ENCODE measurements around the gene FOXO1.

FOXO1 gene

DNA sequence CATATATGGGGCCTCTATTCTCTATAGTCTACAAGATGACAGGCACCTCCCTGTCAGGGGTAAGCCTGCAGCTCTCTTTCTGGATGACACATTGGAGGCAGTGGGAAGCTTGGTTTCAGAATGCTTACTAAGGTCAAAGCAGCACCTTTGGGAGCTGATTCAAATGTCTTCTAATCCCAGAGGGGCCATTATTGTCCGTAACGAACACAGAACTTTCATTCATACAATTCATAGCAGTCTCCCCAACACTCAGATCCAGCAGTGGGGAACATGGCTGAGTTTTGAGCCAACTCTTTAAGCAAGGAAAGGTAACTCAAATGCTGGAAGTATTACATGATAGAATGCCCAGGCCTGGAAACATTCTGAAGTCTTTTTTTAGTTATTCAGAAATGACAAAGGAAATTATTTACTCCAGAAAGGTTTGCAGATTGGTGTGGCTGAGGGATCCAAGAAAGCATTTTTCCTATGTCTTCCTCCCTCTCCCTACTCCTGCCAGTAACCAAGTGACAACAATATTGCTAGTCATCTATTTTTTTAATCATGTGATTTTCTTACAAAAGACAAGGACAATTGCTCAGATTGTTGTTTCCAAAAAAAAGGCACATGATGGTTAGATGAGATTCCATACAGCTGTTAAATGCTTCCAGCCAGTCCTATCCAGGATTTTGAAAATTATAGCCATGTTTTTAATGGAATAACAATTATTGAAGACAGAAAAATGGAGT, 118.7 kb downstream of the FOXO1 start:
- no peak overlapping the region for H3K4me3 ChIP-seq (replicated peaks in 1 of 2; ENCODE audit: low read depth in 2 of 2, low read length in 2 of 2)
- DNase-seq (ENCODE audit: low read depth in 2 of 2), result peak in 1 of 2 donors; percentile 27
- TF ChIP-seq, protein P1, sequence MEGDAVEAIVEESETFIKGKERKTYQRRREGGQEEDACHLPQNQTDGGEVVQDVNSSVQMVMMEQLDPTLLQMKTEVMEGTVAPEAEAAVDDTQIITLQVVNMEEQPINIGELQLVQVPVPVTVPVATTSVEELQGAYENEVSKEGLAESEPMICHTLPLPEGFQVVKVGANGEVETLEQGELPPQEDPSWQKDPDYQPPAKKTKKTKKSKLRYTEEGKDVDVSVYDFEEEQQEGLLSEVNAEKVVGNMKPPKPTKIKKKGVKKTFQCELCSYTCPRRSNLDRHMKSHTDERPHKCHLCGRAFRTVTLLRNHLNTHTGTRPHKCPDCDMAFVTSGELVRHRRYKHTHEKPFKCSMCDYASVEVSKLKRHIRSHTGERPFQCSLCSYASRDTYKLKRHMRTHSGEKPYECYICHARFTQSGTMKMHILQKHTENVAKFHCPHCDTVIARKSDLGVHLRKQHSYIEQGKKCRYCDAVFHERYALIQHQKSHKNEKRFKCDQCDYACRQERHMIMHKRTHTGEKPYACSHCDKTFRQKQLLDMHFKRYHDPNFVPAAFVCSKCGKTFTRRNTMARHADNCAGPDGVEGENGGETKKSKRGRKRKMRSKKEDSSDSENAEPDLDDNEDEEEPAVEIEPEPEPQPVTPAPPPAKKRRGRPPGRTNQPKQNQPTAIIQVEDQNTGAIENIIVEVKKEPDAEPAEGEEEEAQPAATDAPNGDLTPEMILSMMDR (IDR thresholded peaks at IDR 0.05; ENCODE audit: low read depth, low read length), result no peak

DNA sequence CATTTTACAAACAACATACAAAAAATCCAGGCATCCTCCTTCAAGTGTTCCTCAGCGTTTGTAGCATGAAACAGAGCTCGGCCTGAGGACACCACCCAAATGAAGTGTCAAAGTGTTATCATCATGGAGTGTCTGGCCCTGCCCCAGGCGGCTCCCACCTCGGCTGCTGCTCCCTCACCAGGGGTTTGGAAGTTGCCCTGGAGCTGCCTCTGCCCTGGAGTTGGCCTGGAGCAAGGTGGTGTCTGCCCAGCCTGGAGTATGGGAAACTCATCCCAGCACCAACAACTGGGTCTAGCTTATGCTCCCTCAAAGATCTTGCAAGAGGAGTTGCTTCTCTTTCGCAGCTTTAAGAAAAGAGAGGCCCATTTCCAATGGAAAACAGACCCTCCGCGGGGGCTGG, 120.4 kb downstream of the FOXO1 start:
- TF ChIP-seq, protein P1 (IDR thresholded peaks at IDR 0.05; ENCODE audit: low read depth, low read length), result no peak
- DNase-seq (ENCODE audit: low read depth in 2 of 2), result no peak
- no peak overlapping the region for H3K4me3 ChIP-seq (replicated peaks in 1 of 2; ENCODE audit: low read depth in 2 of 2, low read length in 2 of 2)

DNA sequence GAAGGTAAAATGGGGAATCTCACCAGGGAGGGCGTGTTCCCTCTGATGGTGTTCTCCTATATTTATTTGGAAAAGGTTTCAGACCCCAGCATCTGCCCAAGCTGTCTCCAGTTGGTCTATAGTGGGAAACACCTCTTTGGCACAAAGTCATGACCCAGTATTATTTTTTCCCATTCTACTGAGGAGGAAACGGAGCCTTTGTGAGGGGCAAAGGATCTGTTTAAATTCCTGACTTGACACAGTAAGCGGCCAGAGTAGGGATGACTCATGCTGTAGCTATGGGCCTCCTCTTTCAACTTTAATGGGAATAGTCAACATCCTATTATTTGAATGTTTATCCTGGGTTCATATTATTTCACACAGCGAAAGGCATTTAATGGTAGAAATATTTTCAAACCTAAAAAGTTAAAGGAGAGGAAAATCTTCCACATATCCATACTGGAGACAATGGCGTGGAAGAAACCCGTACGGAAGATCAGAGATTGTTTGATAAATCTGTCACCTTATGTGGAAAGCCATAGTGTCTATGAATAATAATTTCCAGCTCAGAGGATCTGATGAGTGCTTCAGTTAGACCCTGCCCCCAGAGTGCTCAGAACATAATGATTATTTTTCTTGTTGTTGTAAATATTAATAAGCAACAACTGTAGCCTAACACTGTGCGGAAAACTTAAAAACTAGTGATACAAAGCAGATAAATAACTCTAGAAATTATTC, 126.0 kb downstream of the FOXO1 start:
- TF ChIP-seq, protein P1 (IDR thresholded peaks at IDR 0.05; ENCODE audit: low read depth, low read length), result no peak
- H3K4me3 ChIP-seq (replicated peaks in 1 of 2; ENCODE audit: low read depth in 2 of 2, low read length in 2 of 2), result no peak overlapping the region
- peak; percentile 88 to 91 for DNase-seq (ENCODE audit: low read depth in 2 of 2)

DNA sequence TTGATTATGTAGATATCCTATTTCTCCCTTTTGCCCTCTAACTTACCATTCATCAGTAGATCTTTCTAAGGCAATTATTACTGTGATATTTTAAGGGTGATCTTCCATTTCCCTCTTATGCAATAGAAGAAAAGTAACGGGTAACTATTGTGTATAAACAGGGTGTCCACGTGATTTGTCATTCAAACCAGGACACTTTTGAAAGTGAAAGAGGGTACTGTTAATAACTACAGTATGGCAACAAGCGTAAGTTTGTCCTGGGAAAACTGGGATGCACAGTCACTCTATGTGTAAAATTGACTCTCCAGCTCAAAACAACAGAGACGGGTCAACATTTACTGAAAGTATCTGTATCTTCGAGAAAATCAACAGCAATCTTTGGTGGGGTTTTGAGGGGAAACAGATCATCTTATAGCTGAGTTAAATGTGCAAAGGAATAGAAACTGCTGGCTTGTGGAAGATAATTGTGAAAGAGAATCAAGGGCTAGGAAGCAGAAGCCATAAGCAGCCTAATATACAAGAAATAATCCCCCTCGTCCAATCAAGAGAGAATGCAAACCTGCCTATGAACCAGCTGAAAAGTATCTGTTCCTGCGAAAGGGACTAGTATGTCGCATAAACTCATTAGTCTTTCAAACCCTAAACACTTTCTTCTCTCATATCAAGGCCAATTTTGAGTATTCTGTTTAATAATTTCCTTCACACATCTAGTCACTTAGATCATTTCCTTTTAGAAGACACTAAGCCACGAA, 126.7 kb downstream of the FOXO1 start:
- no peak overlapping the region for H3K4me3 ChIP-seq (replicated peaks in 1 of 2; ENCODE audit: low read depth in 2 of 2, low read length in 2 of 2)
- no peak for DNase-seq (ENCODE audit: low read depth in 2 of 2)
- TF ChIP-seq, protein P1 (IDR thresholded peaks at IDR 0.05; ENCODE audit: low read depth, low read length), result no peak

DNA sequence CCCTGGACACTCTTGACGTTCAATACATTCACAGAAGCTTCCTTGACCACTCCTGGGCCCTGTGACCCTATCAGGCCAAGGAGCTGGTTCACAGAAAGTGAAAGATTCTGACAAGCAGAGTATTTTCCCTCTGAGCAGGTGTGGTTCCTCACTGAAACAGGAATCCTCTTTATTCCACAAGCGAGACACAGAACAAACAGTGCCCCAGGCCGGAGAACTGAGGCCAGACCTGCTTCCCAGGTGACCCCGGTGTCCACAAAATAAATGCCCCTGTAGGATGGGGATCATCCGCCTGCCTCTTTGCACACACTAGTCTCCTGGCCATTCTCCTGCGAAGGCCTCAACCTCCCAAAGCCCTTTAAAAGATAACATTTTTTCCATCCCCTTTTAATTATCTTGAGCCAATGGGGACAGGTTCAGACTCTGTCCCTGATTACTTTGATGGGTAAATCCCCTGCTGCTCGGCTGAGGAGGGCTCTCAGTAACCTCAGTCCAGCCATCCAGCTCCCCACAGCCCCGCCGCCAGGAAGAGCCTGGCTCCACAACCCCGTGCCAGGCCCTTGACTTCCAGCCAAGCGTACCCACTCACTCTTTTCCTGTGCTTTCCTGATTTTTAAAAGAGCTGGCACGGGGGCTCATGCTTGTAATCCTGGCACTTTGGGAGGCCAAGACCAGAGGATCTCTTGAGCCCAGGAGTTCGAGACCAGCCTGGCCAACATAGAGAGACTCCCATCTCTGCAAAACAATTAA, 129.1 kb downstream of the FOXO1 start:
- H3K4me3 ChIP-seq (replicated peaks in 1 of 2; ENCODE audit: low read depth in 2 of 2, low read length in 2 of 2), result no peak overlapping the region
- DNase-seq (ENCODE audit: low read depth in 2 of 2), result no peak
- TF ChIP-seq, protein P1 (IDR thresholded peaks at IDR 0.05; ENCODE audit: low read depth, low read length), result no peak

DNA sequence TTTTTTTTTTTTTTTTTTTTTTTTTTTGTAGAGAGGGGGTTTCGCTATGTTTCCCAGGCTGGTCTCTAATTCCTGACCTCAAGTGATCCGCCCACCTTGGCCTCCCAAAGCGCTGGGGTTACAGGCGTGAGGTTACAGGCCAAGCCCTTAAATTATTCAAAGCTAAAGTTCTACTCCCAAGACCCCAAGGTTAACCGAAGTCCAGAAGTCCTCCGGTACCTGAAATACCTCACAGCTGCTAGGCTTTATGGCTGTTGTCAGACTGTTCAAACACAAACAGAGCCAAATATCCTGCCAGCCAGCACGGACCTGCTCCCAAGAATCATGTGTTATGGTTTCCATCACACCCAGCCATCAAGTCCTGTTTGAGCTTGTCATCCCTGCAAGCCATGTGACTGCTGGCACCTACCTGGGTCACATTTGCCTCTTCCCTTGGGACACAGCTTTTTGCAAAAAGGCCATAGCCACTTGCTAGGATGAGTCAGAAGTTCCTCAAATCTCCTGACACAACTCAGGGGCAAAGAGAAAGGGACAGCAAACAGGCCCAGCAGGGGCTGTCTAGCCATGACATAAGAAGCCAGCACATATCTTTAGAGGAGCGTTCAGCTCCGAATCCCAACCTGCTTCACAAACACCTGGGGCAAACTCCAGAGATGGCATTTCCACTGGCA, 129.9 kb downstream of the FOXO1 start:
- DNase-seq (ENCODE audit: low read depth in 2 of 2), result no peak

More for the DNA sequence above, 129.9 kb downstream of the FOXO1 start:
- TF ChIP-seq, protein P1 (IDR thresholded peaks at IDR 0.05; ENCODE audit: low read depth, low read length), result no peak
- H3K4me3 ChIP-seq (replicated peaks in 1 of 2; ENCODE audit: low read depth in 2 of 2, low read length in 2 of 2), result no peak overlapping the region

All from cardiac fibroblast (primary cell).